Liver (tissue), 9 donors: ENCODE measurements around the gene BEST2. TPM values are rescaled to one million over a fixed set of nuclear protein-coding genes. Genes with fewer than 3 reads are reported as not detected.

Source experiments
- DNase-seq: peaks from one replicate; pipeline ENCODE4 v3.0.0-alpha.2; 2017; ENCODE audit warnings: low spot score
- H3K27ac ChIP-seq, 2 donors: one replicate each; pipeline ENCODE4 v1.7.0; 2013; ENCODE audit warnings: inconsistent platforms in 2 of 2, low read length in 2 of 2, control low read depth in 1 of 2, low read depth in 1 of 2, mild to moderate bottlenecking in 1 of 2
- H3K27me3 ChIP-seq, 4 donors: one replicate each; pipeline versions ENCODE4 v1.6.1 to v1.7.0; 2013; ENCODE audit warnings: low read length in 3 of 4, inconsistent platforms in 1 of 4, mild to moderate bottlenecking in 1 of 4, moderate library complexity in 1 of 4; ENCODE audit not compliant: control insufficient read depth in 4 of 4, insufficient read depth in 4 of 4
- H3K36me3 ChIP-seq, 4 donors: one replicate each; pipeline versions ENCODE4 v1.6.1 to v1.7.0; 2013; ENCODE audit warnings: low read length in 3 of 4, mild to moderate bottlenecking in 3 of 4, low read depth in 1 of 4, moderate library complexity in 1 of 4; ENCODE audit not compliant: control insufficient read depth in 4 of 4, insufficient read depth in 3 of 4
- H3K4me1 ChIP-seq, 4 donors: one replicate each; pipeline versions ENCODE4 v1.6.1 to v1.7.0; 2013; ENCODE audit warnings: low read length in 3 of 4, mild to moderate bottlenecking in 3 of 4, moderate library complexity in 1 of 4; ENCODE audit not compliant: control insufficient read depth in 4 of 4, insufficient read depth in 4 of 4
- H3K4me3 ChIP-seq, 3 donors: one replicate each; pipeline versions ENCODE4 v1.6.1 to v1.7.0; 2013; ENCODE audit warnings: low read length in 3 of 3, control low read depth in 1 of 3, low read depth in 1 of 3, mild to moderate bottlenecking in 1 of 3
- H3K9ac ChIP-seq, 2 donors: one replicate each; pipeline ENCODE4 v1.7.0; 2013; ENCODE audit warnings: low read length in 2 of 2, mild to moderate bottlenecking in 2 of 2, moderate library complexity in 2 of 2, control low read depth in 1 of 2, low read depth in 1 of 2
- H3K9me3 ChIP-seq, 4 donors: one replicate each; pipeline versions ENCODE4 v1.6.1 to v1.7.0; 2013; ENCODE audit warnings: low read length in 3 of 4; ENCODE audit not compliant: control insufficient read depth in 4 of 4
- FOXA1 ChIP-seq: IDR thresholded peaks from 2 replicates; pipeline ENCODE4 v1.6.1; 2016; ENCODE audit warnings: antibody characterized with exemption
- FOXA2 ChIP-seq: IDR thresholded peaks from 2 replicates; pipeline ENCODE4 v1.6.1; 2016; ENCODE audit warnings: antibody characterized with exemption
- GABPA ChIP-seq, 2 donors: IDR thresholded peaks in 1 of 2; conservative IDR thresholded peaks in 1 of 2; 2 replicates each; pipeline ENCODE4 v1.6.1; 2016; ENCODE audit warnings: antibody characterized with exemption in 2 of 2, mild to moderate bottlenecking in 1 of 2, moderate library complexity in 1 of 2
- HNF4A ChIP-seq, 2 donors: conservative IDR thresholded peaks; 2 replicates each; pipeline ENCODE4 v1.6.1; 2016; ENCODE audit warnings: antibody characterized with exemption in 2 of 2, mild to moderate bottlenecking in 2 of 2
- HNF4G ChIP-seq: IDR thresholded peaks from 2 replicates; pipeline ENCODE4 v1.6.1; 2016; ENCODE audit warnings: antibody characterized with exemption
- JUND ChIP-seq, 2 donors: IDR thresholded peaks; 2 replicates each; pipeline ENCODE4 v1.6.1; 2016; ENCODE audit warnings: antibody characterized with exemption in 2 of 2
- RAD21 ChIP-seq, 2 donors: IDR thresholded peaks; 2 replicates each; pipeline ENCODE4 v1.6.1; 2016; ENCODE audit warnings: antibody characterized with exemption in 2 of 2, mild to moderate bottlenecking in 2 of 2
- RXRA ChIP-seq, 2 donors: IDR thresholded peaks; 2 replicates each; pipeline ENCODE4 v1.6.1; 2017 to 2018; ENCODE audit warnings: antibody characterized with exemption in 2 of 2, mild to moderate bottlenecking in 1 of 2
- SP1 ChIP-seq: IDR thresholded peaks from 2 replicates; pipeline ENCODE4 v1.6.1; 2018; ENCODE audit warnings: antibody characterized with exemption, mild to moderate bottlenecking
- TAF1 ChIP-seq: conservative IDR thresholded peaks from 2 replicates; pipeline ENCODE4 v1.6.1; 2016; ENCODE audit warnings: antibody characterized with exemption, mild to moderate bottlenecking
- YY1 ChIP-seq: IDR thresholded peaks from 2 replicates; pipeline ENCODE4 v1.6.1; 2016; ENCODE audit warnings: antibody characterized with exemption, mild to moderate bottlenecking
- WGBS: extraction: QIAGEN DNeasy Blood & Tissue Kit; methylation state at CpG from one replicate; pipeline ENCODE4 v1.1.7; 2013; 5-methylcytosine and 5-hydroxymethylcytosine counted together
- polyA plus RNA-seq, 2 donors: library from polyadenylated mRNA; stranded (reverse) in 1 of 2; unstranded in 1 of 2; fragments of 200-250 nt in 1 of 2; fragments of >200 nt in 1 of 2; fragmentation: Nextera tagmentation in 1 of 2; extraction: Ambion mirVana in 1 of 2; gene quantifications; one replicate each; pipeline versions ENCODE4 v1.2.1 to v1.2.3, GENCODE V29; 2013 to 2015
- total RNA-seq, 2 donors: library from RNA; depleted of rRNA; stranded (reverse); fragments of >200 nt; gene quantifications; one replicate each; pipeline ENCODE4 v1.2.3, GENCODE V29; 2014
- TF ChIP-seq, protein P1 (sequence below): IDR thresholded peaks from 2 replicates; pipeline ENCODE4 v1.6.1; 2016; ENCODE audit warnings: antibody characterized with exemption
- TF ChIP-seq, protein P2 (sequence below): IDR thresholded peaks from 2 replicates; pipeline ENCODE4 v1.6.1; 2016; ENCODE audit warnings: antibody characterized with exemption
- TF ChIP-seq, protein P3 (sequence below): fragments of 150-350 bp; IDR thresholded peaks from 2 replicates; pipeline ENCODE4 v1.5.1; 2017; ENCODE audit warnings: improper control_type of control experiment, low read depth, low read length; ENCODE audit not compliant: missing input control
- TF ChIP-seq, protein P4 (sequence below): IDR thresholded peaks from 2 replicates; pipeline ENCODE4 v1.6.1; 2016; ENCODE audit warnings: antibody characterized with exemption, mild to moderate bottlenecking
- TF ChIP-seq, protein P5 (sequence below): IDR thresholded peaks from 2 replicates; pipeline ENCODE4 v1.6.1; 2016; ENCODE audit warnings: antibody characterized with exemption
- donor health status: healthy.
- donor health status: healthy.
- donor health status: healthy.
- donor health status: healthy.
- donor health status: healthy.

Gene BEST2
- total and polyA plus RNA-seq, 4 donors = not detected

DNA sequence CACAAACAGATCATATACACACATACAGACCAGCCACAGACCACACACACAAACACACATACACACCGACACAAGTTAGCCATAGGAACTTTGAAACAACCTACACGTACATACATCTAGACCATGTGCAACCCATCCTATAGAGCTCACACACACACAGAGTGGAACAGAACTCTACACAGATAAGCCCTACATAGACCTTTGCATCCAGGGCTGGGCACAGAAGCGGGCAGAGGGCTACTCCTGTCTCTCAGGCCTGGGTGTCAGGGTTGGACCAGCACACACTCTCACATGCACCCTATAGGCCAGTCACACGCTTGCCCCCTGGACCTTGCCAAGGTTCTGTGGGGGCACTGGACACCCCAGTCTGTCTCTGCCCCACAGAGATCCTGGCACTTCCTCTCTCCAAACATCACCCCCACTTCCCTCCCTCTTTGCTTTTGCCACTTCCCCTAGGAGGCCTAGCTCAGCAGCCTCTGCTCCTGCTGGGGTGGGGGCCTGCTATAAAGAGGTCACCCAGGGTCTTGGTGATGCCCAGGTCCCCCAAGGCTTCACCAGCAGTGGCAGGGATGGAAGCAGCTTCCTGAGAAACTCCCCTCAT lies 33.9 kb downstream of the BEST2 start:
- Histone ChIP-seq H3K36me3 (no peaks in the 10 kb centered on the region), H3K9me3 (no peaks in the 10 kb centered on the region), H3K27ac (peak overlapping the region; percentile 67 to 86), H3K9ac (no peak overlapping the region), H3K27me3 (no peaks in the 10 kb centered on the region), H3K4me1 (peaks cover 11 to 46% (median 27%) of the 10 kb centered on the region in 4 donors), H3K4me3 (no peak overlapping the region)
- 73% methylated on average over 4 of the region's 4 CpGs for WGBS
- TF ChIP-seq YY1 = no peak
- TF ChIP-seq SP1 = no peak
- TF ChIP-seq, protein P1, sequence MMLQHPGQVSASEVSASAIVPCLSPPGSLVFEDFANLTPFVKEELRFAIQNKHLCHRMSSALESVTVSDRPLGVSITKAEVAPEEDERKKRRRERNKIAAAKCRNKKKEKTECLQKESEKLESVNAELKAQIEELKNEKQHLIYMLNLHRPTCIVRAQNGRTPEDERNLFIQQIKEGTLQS = no peak
- TF ChIP-seq, protein P2, sequence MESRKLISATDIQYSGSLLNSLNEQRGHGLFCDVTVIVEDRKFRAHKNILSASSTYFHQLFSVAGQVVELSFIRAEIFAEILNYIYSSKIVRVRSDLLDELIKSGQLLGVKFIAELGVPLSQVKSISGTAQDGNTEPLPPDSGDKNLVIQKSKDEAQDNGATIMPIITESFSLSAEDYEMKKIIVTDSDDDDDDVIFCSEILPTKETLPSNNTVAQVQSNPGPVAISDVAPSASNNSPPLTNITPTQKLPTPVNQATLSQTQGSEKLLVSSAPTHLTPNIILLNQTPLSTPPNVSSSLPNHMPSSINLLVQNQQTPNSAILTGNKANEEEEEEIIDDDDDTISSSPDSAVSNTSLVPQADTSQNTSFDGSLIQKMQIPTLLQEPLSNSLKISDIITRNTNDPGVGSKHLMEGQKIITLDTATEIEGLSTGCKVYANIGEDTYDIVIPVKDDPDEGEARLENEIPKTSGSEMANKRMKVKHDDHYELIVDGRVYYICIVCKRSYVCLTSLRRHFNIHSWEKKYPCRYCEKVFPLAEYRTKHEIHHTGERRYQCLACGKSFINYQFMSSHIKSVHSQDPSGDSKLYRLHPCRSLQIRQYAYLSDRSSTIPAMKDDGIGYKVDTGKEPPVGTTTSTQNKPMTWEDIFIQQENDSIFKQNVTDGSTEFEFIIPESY = no peak
- DNase-seq = peak; percentile 48

DNA sequence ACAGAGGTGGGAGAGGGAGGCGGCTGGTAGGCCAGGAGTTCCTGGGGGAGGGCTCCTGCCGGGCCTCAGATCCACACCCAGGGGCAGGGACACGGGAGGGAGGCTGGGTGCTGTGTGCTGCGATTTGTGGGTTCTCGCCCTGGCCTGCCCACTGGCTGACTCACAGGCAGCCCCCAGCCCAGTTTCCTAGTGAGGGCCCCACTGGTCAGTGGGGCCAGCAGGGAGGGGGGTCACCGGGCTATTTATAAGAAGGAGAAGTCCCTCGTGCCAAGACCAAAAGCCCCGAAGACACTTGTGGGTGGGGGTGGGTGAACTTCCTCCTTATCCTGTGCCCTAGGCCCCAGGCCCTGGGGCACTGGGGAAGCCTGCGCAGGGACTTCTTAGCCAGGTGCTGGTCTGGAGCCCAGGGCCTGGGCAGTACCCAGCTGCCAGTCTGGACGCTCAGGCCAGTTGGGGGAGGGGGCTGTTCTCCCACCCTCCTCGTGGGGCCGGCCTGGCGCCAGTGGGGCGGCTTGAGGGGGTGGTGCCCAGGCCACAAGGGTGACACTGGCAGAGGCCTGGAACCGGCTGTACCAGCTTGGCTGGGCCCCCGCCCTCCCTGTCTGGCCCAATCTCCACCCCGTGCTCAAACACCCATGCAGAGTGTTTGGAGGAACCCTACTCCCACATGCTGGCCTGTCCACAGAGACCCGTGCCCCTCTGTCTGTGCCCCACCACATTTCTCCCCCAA lies 34.7 kb downstream of the BEST2 start:
- Histone ChIP-seq H3K4me1 (peaks cover 11 to 52% (median 31%) of the 10 kb centered on the region in 4 donors), H3K9me3 (no peaks in the 10 kb centered on the region), H3K27me3 (no peaks in the 10 kb centered on the region), H3K27ac (peak overlapping the region; percentile 67 to 86), H3K9ac (no peak overlapping the region), H3K4me3 (no peak overlapping the region), H3K36me3 (no peaks in the 10 kb centered on the region)
- TF ChIP-seq FOXA2 = no peak
- peak; percentile 10 for TF ChIP-seq SP1
- TF ChIP-seq, protein P1 = no peak
- 56% methylated on average over 18 of the region's 18 CpGs for WGBS
- DNase-seq = peak; percentile 53

DNA sequence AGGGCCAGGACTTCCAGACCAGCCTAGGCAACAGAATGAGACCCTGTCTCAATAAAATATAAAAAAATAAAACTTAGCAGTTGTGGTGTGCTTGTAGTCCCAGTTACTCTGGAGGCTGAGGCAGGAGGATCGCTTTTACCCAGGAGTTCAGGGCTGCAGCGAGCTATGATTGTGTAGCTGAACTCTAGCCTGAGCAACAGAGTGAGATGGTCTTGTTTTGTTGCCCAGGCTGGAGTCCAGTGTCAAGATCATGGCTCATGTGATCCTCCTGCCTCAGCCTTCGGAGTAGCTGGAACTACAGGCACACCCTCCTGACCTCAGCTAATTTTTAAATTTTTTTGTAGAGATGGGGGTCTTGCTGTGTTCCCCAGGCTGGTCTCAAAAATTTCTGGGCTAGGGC lies 35.4 kb downstream of the BEST2 start:
- H3K27ac ChIP-seq = peak overlapping the region; percentile 67 to 86

More for the DNA sequence above, 35.4 kb downstream of the BEST2 start:
- H3K4me1 ChIP-seq = peaks cover 11 to 52% (median 31%) of the 10 kb centered on the region in 4 donors
- H3K4me3 ChIP-seq = no peak overlapping the region
- H3K27me3 ChIP-seq = no peaks in the 10 kb centered on the region
- no peak for TF ChIP-seq HNF4G
- TF ChIP-seq HNF4A (conservative IDR thresholded peaks at IDR 0.05) = no peak
- no peak for TF ChIP-seq TAF1
- TF ChIP-seq, protein P3, sequence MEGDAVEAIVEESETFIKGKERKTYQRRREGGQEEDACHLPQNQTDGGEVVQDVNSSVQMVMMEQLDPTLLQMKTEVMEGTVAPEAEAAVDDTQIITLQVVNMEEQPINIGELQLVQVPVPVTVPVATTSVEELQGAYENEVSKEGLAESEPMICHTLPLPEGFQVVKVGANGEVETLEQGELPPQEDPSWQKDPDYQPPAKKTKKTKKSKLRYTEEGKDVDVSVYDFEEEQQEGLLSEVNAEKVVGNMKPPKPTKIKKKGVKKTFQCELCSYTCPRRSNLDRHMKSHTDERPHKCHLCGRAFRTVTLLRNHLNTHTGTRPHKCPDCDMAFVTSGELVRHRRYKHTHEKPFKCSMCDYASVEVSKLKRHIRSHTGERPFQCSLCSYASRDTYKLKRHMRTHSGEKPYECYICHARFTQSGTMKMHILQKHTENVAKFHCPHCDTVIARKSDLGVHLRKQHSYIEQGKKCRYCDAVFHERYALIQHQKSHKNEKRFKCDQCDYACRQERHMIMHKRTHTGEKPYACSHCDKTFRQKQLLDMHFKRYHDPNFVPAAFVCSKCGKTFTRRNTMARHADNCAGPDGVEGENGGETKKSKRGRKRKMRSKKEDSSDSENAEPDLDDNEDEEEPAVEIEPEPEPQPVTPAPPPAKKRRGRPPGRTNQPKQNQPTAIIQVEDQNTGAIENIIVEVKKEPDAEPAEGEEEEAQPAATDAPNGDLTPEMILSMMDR = no peak
- TF ChIP-seq, protein P4, sequence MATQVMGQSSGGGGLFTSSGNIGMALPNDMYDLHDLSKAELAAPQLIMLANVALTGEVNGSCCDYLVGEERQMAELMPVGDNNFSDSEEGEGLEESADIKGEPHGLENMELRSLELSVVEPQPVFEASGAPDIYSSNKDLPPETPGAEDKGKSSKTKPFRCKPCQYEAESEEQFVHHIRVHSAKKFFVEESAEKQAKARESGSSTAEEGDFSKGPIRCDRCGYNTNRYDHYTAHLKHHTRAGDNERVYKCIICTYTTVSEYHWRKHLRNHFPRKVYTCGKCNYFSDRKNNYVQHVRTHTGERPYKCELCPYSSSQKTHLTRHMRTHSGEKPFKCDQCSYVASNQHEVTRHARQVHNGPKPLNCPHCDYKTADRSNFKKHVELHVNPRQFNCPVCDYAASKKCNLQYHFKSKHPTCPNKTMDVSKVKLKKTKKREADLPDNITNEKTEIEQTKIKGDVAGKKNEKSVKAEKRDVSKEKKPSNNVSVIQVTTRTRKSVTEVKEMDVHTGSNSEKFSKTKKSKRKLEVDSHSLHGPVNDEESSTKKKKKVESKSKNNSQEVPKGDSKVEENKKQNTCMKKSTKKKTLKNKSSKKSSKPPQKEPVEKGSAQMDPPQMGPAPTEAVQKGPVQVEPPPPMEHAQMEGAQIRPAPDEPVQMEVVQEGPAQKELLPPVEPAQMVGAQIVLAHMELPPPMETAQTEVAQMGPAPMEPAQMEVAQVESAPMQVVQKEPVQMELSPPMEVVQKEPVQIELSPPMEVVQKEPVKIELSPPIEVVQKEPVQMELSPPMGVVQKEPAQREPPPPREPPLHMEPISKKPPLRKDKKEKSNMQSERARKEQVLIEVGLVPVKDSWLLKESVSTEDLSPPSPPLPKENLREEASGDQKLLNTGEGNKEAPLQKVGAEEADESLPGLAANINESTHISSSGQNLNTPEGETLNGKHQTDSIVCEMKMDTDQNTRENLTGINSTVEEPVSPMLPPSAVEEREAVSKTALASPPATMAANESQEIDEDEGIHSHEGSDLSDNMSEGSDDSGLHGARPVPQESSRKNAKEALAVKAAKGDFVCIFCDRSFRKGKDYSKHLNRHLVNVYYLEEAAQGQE = no peak
- no peak for TF ChIP-seq RXRA (IDR thresholded peaks at IDR 0.05)
- TF ChIP-seq, protein P5, sequence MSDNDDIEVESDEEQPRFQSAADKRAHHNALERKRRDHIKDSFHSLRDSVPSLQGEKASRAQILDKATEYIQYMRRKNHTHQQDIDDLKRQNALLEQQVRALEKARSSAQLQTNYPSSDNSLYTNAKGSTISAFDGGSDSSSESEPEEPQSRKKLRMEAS = no peak
- TF ChIP-seq FOXA1 = no peak
- no peak for TF ChIP-seq GABPA (IDR thresholded peaks at IDR 0.05 in 1 of 2, conservative IDR thresholded peaks at IDR 0.05 in 1 of 2)
- no peak for TF ChIP-seq RAD21 (IDR thresholded peaks at IDR 0.05)
- no peak for TF ChIP-seq JUND (IDR thresholded peaks at IDR 0.05)
- TF ChIP-seq, protein P1 = no peak
- no peak for TF ChIP-seq SP1
- 87% methylated on average over 3 of the region's 3 CpGs for WGBS
- H3K36me3 ChIP-seq = no peaks in the 10 kb centered on the region
- no peak overlapping the region for H3K9ac ChIP-seq
- no peaks in the 10 kb centered on the region for H3K9me3 ChIP-seq
- no peak for DNase-seq
